Caco-2 (cell line): Measurements from ENCODE around the gene NPW. TPM values are rescaled to one million over a fixed set of nuclear protein-coding genes. Genes with fewer than 3 reads are reported as not detected.

ENCODE experiments used
- BruUV-seq: library from RNA; stranded (reverse); fragments of 400-500 nt; replicated peaks from 2 replicates; lab custom pipeline; 2021; lab: Mats Ljungman, UMichigan
- CTCF ChIA-PET: fragments of 300-600 bp; sonication (Branson Sonifier 250); formaldehyde crosslinking; loops from one replicate; lab custom pipeline; 2022; ENCODE audit warnings: antibody characterized with exemption; lab: Charles Lee
- POLR2A ChIA-PET: fragments of 300-600 bp; sonication (Branson Sonifier 250); formaldehyde crosslinking; loops from one replicate; lab custom pipeline; 2022; ENCODE audit warnings: antibody characterized with exemption; lab: Charles Lee
- DNase-seq, 2 experiments: peaks; one replicate each; pipeline versions ENCODE4 v3.0.0 to v3.0.0-alpha.2; 2020 to 2022
- H3K27me3 ChIP-seq: replicated peaks from 2 replicates; pipeline ENCODE4 v1.6.0; 2011; ENCODE audit warnings: low read length; ENCODE audit not compliant: control insufficient read depth, insufficient read depth
- H3K36me3 ChIP-seq: 2 replicates; pipeline ENCODE4 v1.5.1; 2011; ENCODE audit warnings: low read length; ENCODE audit not compliant: control insufficient read depth, insufficient read depth
- H3K4me1 ChIP-seq: fragments of 250-450 bp; sonication (Bioruptor Pico); 2 replicates; pipeline ENCODE4 v1.5.1; 2020; ENCODE audit warnings: mild to moderate bottlenecking
- H3K4me3 ChIP-seq: 2 replicates; pipeline ENCODE4 v1.5.1; 2011; ENCODE audit warnings: low read depth, mild to moderate bottlenecking, control low read depth, low read length
- H3K9me3 ChIP-seq: fragments of 250-450 bp; sonication (Bioruptor Pico); 2 replicates; pipeline ENCODE4 v1.5.1; 2020; ENCODE audit warnings: mild to moderate bottlenecking, moderate library complexity
- H3K27ac Mint-ChIP-seq: one replicate; pipeline ENCODE4 v1.8.0; 2022; ENCODE audit warnings: mixed read lengths; ENCODE audit not compliant: unreplicated experiment
- H3K27me3 Mint-ChIP-seq: one replicate; pipeline ENCODE4 v1.8.0; 2022; ENCODE audit warnings: mixed read lengths; ENCODE audit not compliant: insufficient read depth, unreplicated experiment
- H3K36me3 Mint-ChIP-seq: one replicate; pipeline ENCODE4 v1.8.0; 2022; ENCODE audit warnings: mild to moderate bottlenecking, mixed read lengths; ENCODE audit not compliant: insufficient read depth, unreplicated experiment
- H3K4me1 Mint-ChIP-seq: one replicate; pipeline ENCODE4 v1.8.0; 2022; ENCODE audit warnings: low read depth, mixed read lengths; ENCODE audit not compliant: unreplicated experiment
- H3K4me3 Mint-ChIP-seq: one replicate; pipeline ENCODE4 v1.8.0; 2022; ENCODE audit warnings: mild to moderate bottlenecking, moderate library complexity, mixed read lengths; ENCODE audit not compliant: unreplicated experiment
- H3K9me3 Mint-ChIP-seq: one replicate; pipeline ENCODE4 v1.8.0; 2022; ENCODE audit warnings: mixed read lengths; ENCODE audit not compliant: unreplicated experiment
- intact Hi-C: fragments of 100-400 bp; cut with micrococcal nuclease; formaldehyde crosslinking; loops from one replicate; pipeline ENCODE4 v1.10.0; 2022; ENCODE audit not compliant: unreplicated experiment
- total RNA-seq: library from RNA; stranded (reverse); gene quantifications from 2 replicates; pipeline ENCODE4 v1.2.3, GENCODE V29; 2022
- TF ChIP-seq, protein P1 (sequence below), 2 experiments: fragments of 200-600 bp in 1 of 2; IDR thresholded peaks; 1 replicate in 1 of 2; 2 replicates in 1 of 2; pipeline versions ENCODE4 v1.5.1 to v1.8.0; 2011 to 2022; ENCODE audit warnings: antibody characterized with exemption in 1 of 2, control low read depth in 1 of 2, inconsistent platforms in 1 of 2, low read depth in 1 of 2, low read length in 1 of 2, mild to moderate bottlenecking in 1 of 2, moderate library complexity in 1 of 2; ENCODE audit not compliant: insufficient read depth in 1 of 2, severe bottlenecking in 1 of 2, unreplicated experiment in 1 of 2

Gene NPW
- total RNA-seq, 1 experiment from 2014 or later = 6.1 TPM

DNA sequence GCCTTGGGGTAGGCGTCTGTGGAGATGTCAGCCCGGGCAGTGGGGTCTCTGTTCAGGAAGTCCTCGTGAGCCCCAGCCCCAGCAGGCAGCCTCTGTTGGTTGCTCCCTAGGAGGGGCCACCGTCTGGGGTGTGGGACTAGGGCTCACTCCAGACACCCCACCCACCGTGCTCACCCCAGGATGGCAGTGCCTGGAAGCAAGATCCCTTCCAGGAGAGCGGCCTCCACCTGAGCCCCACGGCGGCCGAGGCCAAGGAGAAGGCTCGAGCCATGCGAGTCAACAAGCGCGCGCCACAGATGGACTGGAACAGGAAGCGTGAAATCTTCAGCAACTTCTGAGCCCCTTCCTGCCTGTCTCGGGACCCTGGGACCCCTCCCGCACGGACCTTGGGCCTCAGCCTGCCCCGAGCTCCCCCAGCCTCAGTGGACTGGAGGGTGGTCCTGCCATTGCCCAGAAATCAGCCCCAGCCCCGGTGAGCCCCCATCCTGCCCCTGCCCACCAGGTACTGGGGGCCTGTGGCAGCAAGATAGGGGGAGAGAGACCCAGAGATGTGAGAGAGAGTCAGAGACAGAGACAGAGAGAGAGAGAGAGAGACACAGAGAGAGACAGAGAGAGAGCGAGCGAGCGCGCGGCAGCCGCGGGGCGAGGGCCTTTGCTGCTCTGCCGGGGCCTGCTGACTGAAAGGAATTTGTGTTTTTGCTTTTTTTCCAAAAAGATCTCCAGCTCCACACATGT is 18.2 kb downstream of the NPW start:
- Mint-ChIP-seq H3K4me3 (no peak overlapping the region), H3K9me3 (no peaks in the 10 kb centered on the region), H3K4me1 (peaks cover 7% of the 10 kb centered on the region), H3K36me3 (peaks cover 16% of the 10 kb centered on the region), H3K27me3 (no peaks in the 10 kb centered on the region), H3K27ac (peak overlapping the region; percentile 27)
- ChIA-PET CTCF (no interaction called here), POLR2A (no interaction called here)
- H3K36me3 ChIP-seq = no peaks in the 10 kb centered on the region; the same call in 1 of the 2 replicates
- H3K9me3 ChIP-seq = no peaks in the 10 kb centered on the region
- peaks cover 29% of the 10 kb centered on the region for H3K4me1 ChIP-seq
- intact Hi-C loops = no loop called here
- BruUV-seq = no TSS peak
- no peak overlapping the region for H3K4me3 ChIP-seq
- H3K27me3 ChIP-seq = no peaks in the 10 kb centered on the region
- DNase-seq = no peak
- TF ChIP-seq, protein P1, sequence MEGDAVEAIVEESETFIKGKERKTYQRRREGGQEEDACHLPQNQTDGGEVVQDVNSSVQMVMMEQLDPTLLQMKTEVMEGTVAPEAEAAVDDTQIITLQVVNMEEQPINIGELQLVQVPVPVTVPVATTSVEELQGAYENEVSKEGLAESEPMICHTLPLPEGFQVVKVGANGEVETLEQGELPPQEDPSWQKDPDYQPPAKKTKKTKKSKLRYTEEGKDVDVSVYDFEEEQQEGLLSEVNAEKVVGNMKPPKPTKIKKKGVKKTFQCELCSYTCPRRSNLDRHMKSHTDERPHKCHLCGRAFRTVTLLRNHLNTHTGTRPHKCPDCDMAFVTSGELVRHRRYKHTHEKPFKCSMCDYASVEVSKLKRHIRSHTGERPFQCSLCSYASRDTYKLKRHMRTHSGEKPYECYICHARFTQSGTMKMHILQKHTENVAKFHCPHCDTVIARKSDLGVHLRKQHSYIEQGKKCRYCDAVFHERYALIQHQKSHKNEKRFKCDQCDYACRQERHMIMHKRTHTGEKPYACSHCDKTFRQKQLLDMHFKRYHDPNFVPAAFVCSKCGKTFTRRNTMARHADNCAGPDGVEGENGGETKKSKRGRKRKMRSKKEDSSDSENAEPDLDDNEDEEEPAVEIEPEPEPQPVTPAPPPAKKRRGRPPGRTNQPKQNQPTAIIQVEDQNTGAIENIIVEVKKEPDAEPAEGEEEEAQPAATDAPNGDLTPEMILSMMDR (IDR thresholded peaks at IDR 0.05; ENCODE audit: insufficient read depth in 1 of 2, low read depth in 1 of 2, low read length in 1 of 2, severe bottlenecking in 1 of 2, unreplicated experiment in 1 of 2) = no peak

DNA sequence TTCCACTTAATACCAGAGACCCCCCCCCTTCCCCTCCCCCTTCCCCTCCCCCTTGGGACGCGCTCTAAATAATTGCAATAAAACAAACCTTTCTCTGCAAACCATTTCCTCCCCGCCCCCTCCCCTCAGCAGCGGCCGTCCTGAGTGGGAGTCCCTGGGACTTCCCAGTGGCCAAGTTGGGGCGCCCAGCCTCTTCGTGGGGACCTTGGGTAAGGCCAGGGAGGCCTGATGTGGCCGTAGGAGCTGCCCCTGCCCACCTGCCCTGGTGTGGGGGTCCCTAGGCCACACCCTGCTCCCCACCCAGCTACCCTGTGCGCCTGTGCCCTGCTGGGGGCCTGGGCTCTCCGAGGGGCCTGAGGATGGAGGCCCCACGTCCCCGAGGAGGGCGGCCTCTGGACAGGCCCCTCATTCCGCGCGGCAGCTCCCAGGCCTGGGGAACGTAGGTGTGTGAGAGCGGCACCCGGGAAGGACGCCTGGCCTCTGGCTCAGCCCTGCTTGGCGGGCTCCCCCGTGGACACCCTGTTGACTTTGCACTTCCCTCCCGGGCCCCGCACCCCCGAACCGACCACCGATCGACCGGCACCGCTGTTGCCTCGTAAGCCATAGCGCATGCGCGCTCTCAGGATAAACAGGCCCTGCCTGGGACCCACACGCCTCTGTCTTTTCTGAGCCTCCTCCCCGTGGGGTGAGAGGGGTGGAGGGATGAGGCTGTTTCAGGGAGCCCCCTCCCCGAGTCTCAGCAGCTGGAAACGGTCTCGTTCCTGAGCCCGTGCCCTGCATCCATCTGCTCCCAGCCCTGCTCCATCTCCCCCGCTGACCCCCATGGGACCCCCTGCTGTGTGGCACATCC is 19.0 kb downstream of the NPW start:
- POLR2A ChIA-PET = no interaction called here
- Histone ChIP-seq H3K4me1 (peaks cover 26% of the 10 kb centered on the region), H3K4me3 (no peak overlapping the region), H3K36me3 (no peaks in the 10 kb centered on the region; the same call in 1 of the 2 replicates), H3K27me3 (no peaks in the 10 kb centered on the region), H3K9me3 (no peaks in the 10 kb centered on the region)
- Mint-ChIP-seq H3K9me3 (no peaks in the 10 kb centered on the region), H3K4me3 (no peak overlapping the region), H3K36me3 (peaks cover 16% of the 10 kb centered on the region), H3K27ac (peak overlapping the region; percentile 27), H3K4me1 (peaks cover 7% of the 10 kb centered on the region), H3K27me3 (no peaks in the 10 kb centered on the region)
- CTCF ChIA-PET = no interaction called here
- BruUV-seq = no TSS peak
- intact Hi-C loops = no loop called here
- TF ChIP-seq, protein P1 (IDR thresholded peaks at IDR 0.05; ENCODE audit: insufficient read depth in 1 of 2, low read depth in 1 of 2, low read length in 1 of 2, severe bottlenecking in 1 of 2, unreplicated experiment in 1 of 2) = no peak
- no peak for DNase-seq

DNA sequence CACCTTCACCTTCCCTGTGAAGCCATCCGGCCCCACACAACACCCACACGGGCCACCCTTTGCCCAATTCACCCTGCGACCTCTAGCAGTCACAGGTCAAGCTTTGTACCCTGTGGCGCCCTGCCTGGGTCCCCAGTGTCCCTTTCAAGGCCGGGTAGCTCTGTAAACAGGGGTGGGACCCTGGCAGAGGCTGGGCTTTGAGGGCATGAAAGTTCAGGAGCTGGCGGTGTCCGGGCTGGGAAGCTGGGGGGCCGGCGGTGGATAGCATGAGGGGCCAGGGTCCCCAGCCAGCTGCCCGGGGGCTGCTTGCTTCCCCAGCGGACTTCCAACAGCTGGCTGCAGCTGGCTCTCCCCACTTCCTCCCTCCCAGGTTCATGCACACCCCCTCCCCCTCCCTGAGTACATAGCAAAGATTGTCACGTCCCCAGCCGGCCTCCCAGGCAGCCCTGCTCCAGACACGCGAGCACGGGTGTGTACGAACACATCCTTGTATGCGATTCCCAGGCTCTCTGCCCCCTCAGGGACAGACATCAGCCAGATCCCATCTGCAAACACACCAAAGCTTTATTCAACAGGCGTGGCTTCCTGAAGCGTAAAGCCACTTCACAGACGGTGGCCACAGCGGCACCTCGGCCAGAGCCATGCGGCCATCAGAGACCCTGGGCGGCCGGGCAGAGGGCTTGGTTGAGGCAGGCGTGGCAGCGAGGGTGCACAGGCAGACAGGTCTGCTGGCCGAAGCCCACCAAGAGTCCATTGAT is 19.9 kb downstream of the NPW start:
- ChIA-PET CTCF (no interaction called here), POLR2A (interaction anchor here (0.6 kb wide), 2 partner anchors 12 to 175 kb away, joined by 4 to 6 read pairs; partner anchors contain the start of genes NHERF2 and PGP)
- no peak overlapping the region for H3K4me3 Mint-ChIP-seq
- BruUV-seq = no TSS peak
- Histone ChIP-seq H3K36me3 (no peaks in the 10 kb centered on the region), H3K4me3 (no peak overlapping the region), H3K4me1 (peaks cover 22% of the 10 kb centered on the region), H3K9me3 (no peaks in the 10 kb centered on the region), H3K27me3 (no peaks in the 10 kb centered on the region)
- H3K4me1 Mint-ChIP-seq = peaks cover 7% of the 10 kb centered on the region
- H3K36me3 Mint-ChIP-seq = peaks cover 16% of the 10 kb centered on the region
- no peak overlapping the region for H3K27ac Mint-ChIP-seq
- TF ChIP-seq, protein P1 (IDR thresholded peaks at IDR 0.05; ENCODE audit: insufficient read depth in 1 of 2, low read depth in 1 of 2, low read length in 1 of 2, severe bottlenecking in 1 of 2, unreplicated experiment in 1 of 2) = no peak
- intact Hi-C loops = no loop called here
- no peaks in the 10 kb centered on the region for H3K27me3 Mint-ChIP-seq
- DNase-seq = peak; percentile 35 to 57
- H3K9me3 Mint-ChIP-seq = no peaks in the 10 kb centered on the region
